Measurements from ENCODE around the gene SPATA2. TPM values are rescaled to one million over a fixed set of nuclear protein-coding genes. Genes with fewer than 3 reads are reported as not detected.
A peak's percentile ranks its signal among the peaks of the same experiment; 100 is the strongest.

SPATA2 gene
- total RNA-seq, 4 donors from 2014 or later: 3.3 to 5.6 (median 4.0) TPM

DNA sequence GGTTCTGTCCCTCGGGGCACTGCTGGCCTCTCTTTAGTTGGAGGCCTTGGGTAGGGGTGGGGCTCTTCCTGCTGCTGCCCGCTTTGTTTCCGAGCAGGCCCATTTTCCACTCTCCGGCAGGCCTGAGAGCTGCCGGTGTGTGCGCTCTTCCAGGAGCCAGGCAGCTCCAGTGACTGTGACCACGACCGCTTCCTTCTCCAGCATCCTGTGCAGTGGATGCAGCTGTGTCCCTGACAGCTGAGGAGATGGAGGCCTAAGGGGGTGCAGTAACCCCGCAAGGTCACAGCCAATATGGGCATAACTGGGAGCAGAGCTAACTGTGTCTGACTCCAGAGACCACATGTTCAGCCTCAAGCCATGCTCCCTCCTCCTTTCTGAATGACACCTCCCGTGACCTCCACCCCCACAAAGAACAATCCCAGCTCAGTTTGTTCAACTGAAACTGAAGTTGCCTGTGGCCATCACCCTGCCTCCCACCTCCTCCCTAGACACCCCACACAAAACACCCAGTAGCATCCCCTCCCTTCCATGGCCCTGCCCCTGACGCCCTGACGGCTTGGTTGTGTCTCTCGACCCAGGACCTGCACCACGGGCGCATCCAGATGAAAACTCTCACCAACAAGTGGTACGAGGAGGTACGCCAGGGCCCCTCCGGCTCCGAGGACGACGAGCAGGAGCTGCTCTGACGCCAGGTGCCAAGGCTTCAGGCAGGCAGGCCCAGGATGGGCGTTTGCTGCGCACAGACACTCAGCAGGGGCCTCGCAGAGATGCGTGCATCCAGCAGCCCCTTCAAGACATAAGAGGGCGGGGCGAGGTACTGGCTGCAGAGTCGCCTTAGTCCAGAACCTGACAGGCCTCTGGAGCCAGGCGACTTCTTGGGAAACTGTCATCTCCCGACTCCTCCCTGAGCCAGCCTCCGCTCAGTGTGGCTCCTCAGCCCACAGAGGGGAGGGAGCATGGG, 27.8 kb downstream of the SPATA2 start:
- DNase-seq: no peak
- no peak for TF ChIP-seq POLR2A (IDR thresholded peaks at IDR 0.05)
- TF ChIP-seq, protein P1, sequence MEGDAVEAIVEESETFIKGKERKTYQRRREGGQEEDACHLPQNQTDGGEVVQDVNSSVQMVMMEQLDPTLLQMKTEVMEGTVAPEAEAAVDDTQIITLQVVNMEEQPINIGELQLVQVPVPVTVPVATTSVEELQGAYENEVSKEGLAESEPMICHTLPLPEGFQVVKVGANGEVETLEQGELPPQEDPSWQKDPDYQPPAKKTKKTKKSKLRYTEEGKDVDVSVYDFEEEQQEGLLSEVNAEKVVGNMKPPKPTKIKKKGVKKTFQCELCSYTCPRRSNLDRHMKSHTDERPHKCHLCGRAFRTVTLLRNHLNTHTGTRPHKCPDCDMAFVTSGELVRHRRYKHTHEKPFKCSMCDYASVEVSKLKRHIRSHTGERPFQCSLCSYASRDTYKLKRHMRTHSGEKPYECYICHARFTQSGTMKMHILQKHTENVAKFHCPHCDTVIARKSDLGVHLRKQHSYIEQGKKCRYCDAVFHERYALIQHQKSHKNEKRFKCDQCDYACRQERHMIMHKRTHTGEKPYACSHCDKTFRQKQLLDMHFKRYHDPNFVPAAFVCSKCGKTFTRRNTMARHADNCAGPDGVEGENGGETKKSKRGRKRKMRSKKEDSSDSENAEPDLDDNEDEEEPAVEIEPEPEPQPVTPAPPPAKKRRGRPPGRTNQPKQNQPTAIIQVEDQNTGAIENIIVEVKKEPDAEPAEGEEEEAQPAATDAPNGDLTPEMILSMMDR (IDR thresholded peaks at IDR 0.05): no peak
- intact Hi-C loops (cut with DNase I): loop anchor here (10.0 kb wide), 1 partner anchor 343 kb away; no protein-coding TSS in a partner anchor
- H3K4me3 ChIP-seq: no peak overlapping the region
- no peaks in the 10 kb centered on the region for H3K9me3 ChIP-seq
- H3K4me1 ChIP-seq: peaks cover 0 to 61% (median 19%) of the 10 kb centered on the region in 3 donors
- H3K36me3 ChIP-seq: peaks cover 20 to 79% (median 20%) of the 10 kb centered on the region in 3 donors
- H3K27me3 ChIP-seq: no peaks in the 10 kb centered on the region
- H3K27ac ChIP-seq: peak overlapping the region in 3 of 4 donors; percentile 33 to 79 (median 75)
- 43 to 77% methylated on average over 3 to 17 of the region's 32 CpGs for whole genome bisulfite sequencing, 2 donors

DNA sequence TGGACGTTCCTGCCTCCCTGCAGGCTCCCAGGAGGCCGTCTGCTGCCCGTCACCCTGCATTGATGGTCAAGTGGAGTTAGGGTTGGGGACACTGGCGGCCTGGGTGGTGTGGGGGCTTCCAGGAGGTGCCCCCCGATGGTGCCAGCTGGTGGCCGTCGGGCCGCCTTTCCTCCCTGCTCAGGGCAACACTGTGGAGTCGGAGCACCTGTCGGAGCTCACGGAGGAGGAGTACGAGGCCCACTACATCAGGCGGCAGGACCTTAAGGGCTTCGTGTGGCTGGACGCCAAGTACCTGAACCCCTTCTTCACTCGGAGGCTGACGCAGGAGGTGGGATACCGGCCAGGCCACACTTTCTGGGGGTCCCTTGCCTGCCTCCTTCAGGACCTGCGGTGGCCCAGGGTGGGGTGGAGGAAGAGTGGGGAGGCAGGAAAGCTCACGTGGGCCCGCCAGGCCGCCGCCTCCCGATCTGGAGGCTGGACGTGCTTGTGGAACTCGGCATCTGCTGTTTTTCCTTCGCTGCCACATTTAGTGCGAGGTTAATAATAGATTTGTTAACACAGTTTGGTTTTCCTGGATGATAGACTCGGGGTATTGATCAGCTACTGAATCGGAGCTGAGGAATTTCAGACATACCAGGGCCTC, 28.6 kb downstream of the SPATA2 start:
- H3K4me3 ChIP-seq: no peak overlapping the region
- peaks cover 20 to 87% (median 20%) of the 10 kb centered on the region in 3 donors for H3K36me3 ChIP-seq
- intact Hi-C loops (cut with DNase I): loop anchor here (10.0 kb wide), 1 partner anchor 342 kb away; no protein-coding TSS in a partner anchor
- peak overlapping the region in 3 of 4 donors; percentile 33 to 79 (median 75) for H3K27ac ChIP-seq
- no peak for DNase-seq
- peaks cover 0 to 54% (median 19%) of the 10 kb centered on the region in 3 donors for H3K4me1 ChIP-seq
- no peaks in the 10 kb centered on the region for H3K27me3 ChIP-seq
- 73 to 79% methylated on average over 13 to 14 of the region's 30 CpGs for WGBS, 2 donors
- H3K9me3 ChIP-seq: no peaks in the 10 kb centered on the region
- TF ChIP-seq, protein P1 (IDR thresholded peaks at IDR 0.05): no peak
- no peak for TF ChIP-seq POLR2A (IDR thresholded peaks at IDR 0.05)

DNA sequence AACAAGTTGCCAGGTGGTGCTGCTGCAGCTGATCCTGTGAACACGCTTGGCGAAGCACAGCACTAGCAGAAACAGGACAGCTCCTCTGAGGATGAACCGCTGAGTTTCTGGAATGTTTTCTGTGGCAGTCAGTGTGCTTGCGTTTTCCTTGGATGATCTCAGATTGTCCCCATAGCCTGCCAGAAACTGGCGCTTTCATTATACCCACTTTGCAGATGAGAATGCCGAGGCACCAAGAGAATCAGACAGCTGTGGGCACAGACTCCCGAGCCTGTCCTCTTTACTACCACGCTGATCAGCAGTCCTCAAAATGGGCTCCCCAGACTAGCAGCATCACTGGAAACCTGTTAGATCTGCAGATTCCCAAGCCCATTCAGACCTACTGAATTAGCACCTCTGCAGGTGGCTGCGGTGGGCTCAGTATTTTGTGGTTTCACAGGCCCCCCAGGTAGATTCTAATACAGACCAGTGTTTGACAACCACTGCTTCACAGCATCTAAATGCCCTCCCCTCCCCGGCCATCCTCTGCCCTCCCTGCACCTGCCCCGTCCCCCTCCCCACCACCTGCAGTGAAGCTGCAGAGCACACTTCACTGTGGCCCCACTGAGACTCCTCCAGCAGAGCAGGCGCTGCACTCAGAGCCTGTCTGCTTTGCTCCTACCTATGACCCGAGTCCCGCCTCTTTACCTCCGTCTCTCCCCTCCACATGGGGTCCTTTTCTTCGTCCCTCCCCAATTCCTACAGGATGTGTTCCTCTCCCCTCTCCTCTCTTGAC, 29.6 kb downstream of the SPATA2 start:
- TF ChIP-seq, protein P1 (IDR thresholded peaks at IDR 0.05): no peak
- H3K27ac ChIP-seq: no peak overlapping the region

DNA sequence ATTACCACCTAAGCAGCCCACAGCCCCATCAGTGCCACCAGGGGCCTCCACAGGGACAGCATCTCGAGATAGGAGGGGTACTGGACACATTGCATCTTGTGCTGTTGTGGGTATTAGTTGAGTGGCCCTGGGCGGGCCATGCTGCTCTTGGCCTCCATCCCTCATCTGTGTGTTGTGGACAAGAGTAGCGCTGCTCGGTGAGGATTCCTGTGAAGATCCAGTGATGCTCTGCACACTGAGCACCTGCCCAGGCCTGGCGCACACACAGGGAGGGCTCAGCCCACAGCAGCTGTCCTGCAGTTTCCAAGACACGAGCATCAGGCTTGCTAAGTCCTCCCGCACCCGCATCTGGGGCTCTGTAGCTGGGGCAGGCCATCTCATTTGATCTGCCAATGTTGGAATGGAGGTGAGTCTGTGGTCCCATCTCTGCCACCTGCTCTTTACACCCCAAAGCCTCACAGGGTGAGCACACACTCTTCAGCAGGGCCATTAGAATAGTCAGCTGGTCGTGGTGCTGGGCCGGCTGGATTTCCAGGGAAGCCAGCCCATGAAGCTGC, 32.0 kb downstream of the SPATA2 start:
- H3K36me3 ChIP-seq: peaks cover 20 to 99% (median 27%) of the 10 kb centered on the region in 3 donors
- intact Hi-C loops (cut with DNase I): loop anchor here (10.0 kb wide), 1 partner anchor 339 kb away; no protein-coding TSS in a partner anchor
- WGBS, 2 donors: 92 to 100% methylated on average over 1 to 4 of the region's 10 CpGs

More for the DNA sequence above, 29.6 kb downstream of the SPATA2 start:
- H3K4me1 ChIP-seq: peaks cover 0 to 45% (median 18%) of the 10 kb centered on the region in 3 donors
- H3K27me3 ChIP-seq: no peaks in the 10 kb centered on the region
- H3K4me3 ChIP-seq: no peak overlapping the region
- no peaks in the 10 kb centered on the region for H3K9me3 ChIP-seq
- peaks cover 20 to 97% (median 23%) of the 10 kb centered on the region in 3 donors for H3K36me3 ChIP-seq
- WGBS, 2 donors: 90 to 92% methylated on average over 12 to 14 of the region's 16 CpGs
- intact Hi-C loops (cut with DNase I): loop anchor here (10.0 kb wide), 1 partner anchor 341 kb away; no protein-coding TSS in a partner anchor
- DNase-seq: no peak

More for the DNA sequence above, 32.0 kb downstream of the SPATA2 start:
- peaks cover 0 to 21% (median 9%) of the 10 kb centered on the region in 3 donors for H3K4me1 ChIP-seq
- H3K9me3 ChIP-seq: no peaks in the 10 kb centered on the region
- DNase-seq: no peak
- no peak for TF ChIP-seq POLR2A (IDR thresholded peaks at IDR 0.05)
- TF ChIP-seq, protein P1 (IDR thresholded peaks at IDR 0.05): no peak
- no peak overlapping the region for H3K4me3 ChIP-seq
- no peaks in the 10 kb centered on the region for H3K27me3 ChIP-seq
- H3K27ac ChIP-seq: no peak overlapping the region

Data from esophagus squamous epithelium (tissue), 5 donors.